CD4-positive, alpha-beta T cell treated with Interleukin-10 for 1 hour (primary cell): ENCODE data around the gene HPCAL1.
"Not testable (repeated sequence)": the region's sequence is repeated elsewhere in the genome, so short reads cannot be mapped to it uniquely, and the experiment has no call there.

Source experiments
- DNase-seq: peaks from one replicate; pipeline ENCODE4 v3.0.0-alpha.2; 2020

Gene HPCAL1

GRCh38 chr2:10285556-10286198 lies 17.0 kb upstream of the HPCAL1 start:
- no peak for DNase-seq

- no peak for DNase-seq
Measured at GRCh38 chr2:10286216-10287037, 16.3 kb upstream of the HPCAL1 start.

GRCh38 chr2:10287761-10288160 lies 14.9 kb upstream of the HPCAL1 start:
- no peak for DNase-seq

DNA sequence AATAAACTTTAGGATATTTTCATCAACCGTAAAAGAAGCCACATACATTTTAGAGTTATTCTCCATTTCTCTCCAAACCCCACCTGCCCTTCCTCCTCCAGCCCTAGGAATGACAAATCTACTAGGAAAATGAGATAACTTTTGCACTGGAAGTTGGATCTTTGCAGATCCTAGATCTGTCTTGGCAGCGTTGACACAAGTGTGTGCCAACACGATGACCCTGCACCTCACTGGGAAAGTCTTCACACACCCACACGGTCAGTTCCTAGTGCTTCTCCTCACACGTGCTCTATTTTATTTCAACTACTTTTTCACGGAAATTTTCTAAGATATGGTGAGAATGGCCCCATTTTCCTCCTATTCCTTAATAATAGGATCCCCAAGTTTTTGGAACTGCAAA lies 14.1 kb upstream of the HPCAL1 start:
- DNase-seq, result no peak

- DNase-seq, result no peak
Measured at GRCh38 chr2:10289352-10289751, 13.4 kb upstream of the HPCAL1 start.

- no peak for DNase-seq
Measured at GRCh38 chr2:10289891-10290290, 12.8 kb upstream of the HPCAL1 start.

- DNase-seq, result not testable (repeated sequence)
Measured at GRCh38 chr2:10291376-10291775, 11.3 kb upstream of the HPCAL1 start.

DNA sequence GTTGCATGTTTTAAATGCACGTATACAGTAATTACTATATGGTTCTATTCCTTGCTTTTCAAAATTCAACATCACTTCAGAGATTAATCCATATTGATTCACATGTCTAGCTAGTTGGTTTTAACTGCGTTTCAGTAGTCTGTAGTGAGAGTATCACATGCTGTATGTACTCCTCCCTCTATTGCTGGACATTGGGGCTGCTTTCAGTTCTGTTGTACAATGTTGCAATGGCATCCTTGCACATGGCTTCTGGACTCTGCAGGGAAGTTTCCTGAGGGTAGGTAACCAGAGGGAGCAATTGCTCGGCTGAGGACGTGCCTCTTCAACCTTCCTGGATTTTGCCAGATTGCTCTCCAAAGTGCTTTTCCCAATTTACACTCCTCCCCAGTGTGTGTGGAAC lies 10.7 kb upstream of the HPCAL1 start:
- no peak for DNase-seq

DNA sequence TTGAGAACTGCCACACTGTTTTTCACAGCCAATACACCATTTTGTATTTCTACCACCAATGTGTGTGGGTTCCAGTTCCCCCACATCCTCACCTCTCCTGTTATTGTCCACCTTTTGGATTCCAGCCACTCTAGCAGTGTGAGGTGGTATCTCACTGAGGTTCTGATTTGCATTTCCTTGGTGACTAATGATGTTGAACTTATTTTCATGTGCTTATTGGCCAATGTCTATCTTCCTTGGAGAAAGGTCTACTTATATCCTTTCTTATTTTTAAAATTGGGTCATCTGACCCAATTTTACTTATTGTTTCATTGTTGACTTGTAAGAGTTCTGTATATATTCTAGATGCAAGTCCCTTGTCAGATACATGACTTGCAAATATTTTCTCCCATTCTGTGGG lies 9.1 kb upstream of the HPCAL1 start:
- DNase-seq, result no peak

GRCh38 chr2:10294077-10294476 lies 8.6 kb upstream of the HPCAL1 start:
- no peak for DNase-seq

DNA sequence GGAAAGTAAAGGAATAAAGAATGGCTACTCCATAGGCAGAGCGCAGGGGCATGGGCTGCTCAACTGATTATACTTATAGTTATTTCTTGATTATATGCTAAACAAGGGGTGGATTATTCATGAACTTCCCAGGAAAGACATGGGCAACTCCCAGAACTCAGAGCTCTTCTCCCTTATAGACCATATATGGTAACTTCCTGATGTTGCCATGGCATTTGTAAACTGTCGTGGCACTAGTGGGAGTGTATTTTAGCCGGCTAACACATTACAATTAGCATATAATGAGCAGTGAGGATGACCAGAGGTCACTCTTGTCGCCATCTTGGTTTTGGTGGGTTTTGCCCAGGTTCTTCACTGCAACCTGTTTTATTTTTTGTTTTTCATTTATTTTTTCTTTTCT lies 7.1 kb upstream of the HPCAL1 start:
- DNase-seq, result not testable (repeated sequence)

DNA sequence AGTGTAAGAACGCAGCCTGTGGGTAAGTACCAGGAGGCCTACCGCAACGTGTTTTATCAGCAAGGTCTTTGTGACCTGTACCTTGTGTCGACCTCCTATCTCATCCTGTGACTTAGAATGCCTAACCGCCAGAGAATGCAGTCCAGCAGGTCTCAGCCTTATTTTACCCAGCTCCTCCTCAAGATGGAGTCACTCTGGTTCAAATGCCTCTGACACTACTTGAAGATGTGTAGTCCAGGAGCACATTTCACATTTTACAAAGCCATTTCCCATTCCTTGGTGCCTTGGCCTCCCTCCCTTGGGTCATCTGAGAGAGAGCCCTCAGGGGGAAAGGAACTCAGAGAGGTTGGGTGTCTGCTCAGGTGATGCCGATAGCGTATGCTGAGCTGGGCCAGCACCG lies 6.6 kb upstream of the HPCAL1 start:
- no peak for DNase-seq

DNA sequence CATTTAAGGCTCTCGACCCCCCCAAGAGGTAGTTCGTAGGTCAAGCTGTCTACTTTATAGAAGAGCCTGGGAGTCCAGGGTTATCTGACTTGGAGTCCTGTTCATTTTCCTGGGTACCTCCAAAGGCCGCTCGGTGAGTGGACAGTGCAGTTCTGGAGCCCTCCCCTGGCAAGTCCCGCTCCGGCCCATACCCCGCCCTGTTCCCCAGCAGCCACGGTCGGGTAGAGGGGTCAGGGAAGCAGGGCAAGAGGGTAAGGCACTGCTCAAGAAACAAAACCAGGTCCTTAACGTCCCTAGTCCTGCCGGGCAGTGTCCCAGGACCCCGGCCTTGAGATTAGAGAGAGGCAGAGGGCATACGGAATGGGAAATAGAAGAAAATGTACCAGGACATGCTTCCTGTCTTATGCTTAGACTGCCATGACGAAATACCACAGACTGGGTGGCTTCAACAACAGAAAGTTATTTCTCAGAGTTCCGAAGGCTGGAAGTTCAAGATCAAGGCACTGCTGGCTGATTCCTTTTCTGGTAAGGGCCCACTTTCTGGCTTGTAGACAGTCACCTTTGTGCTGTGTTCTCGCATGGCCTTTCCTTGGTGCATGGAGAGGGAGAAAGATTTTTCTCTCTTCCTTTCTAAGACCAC lies 5.4 kb upstream of the HPCAL1 start:
- DNase-seq, result no peak

DNA sequence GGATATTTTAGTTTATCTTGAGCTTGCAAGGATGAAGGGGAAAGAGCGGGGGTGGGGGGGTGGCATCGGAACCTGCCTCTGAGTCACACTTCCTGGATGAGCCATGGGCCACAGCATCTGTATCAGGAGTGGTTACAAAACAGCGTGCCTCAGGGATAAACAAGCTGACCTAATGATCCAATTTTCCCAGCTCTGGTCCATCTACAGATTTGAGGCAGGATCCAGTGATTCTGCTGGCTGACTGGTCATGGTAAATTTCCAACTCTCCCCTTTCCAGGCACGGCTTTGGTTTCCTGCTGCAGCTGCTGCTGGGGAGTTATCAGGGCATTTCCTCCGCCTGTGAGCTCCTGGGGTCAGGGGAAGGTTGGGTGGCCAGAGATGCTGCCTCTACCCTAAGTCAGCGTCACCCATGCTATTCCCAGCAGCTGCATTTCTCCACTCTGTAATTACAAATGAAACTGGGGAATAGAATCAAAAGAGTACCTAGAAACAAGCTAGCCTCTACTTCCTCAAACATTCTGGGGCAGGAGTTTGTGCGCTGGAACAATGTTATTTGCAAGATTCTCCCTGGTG lies 4.7 kb upstream of the HPCAL1 start:
- DNase-seq, result peak; percentile 49

DNA sequence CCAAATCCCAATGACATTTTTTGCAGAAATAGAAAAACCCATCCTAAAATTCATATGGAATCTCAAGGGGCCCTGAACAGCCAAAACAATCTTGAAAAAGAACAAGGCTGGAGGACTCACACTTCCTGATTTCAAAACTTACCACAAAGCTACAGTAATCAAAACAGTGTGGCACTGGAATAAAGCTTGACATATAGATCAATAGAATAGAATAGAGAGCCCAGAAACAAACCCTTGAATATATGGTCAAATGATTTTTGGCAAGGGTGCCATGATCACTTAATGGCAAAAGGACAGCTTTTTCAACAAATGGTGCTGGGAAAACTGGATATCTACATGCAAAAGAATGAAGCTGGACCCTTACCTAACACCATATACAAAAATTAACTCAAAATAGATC lies 3.9 kb upstream of the HPCAL1 start:
- DNase-seq, result not testable (repeated sequence)

DNA sequence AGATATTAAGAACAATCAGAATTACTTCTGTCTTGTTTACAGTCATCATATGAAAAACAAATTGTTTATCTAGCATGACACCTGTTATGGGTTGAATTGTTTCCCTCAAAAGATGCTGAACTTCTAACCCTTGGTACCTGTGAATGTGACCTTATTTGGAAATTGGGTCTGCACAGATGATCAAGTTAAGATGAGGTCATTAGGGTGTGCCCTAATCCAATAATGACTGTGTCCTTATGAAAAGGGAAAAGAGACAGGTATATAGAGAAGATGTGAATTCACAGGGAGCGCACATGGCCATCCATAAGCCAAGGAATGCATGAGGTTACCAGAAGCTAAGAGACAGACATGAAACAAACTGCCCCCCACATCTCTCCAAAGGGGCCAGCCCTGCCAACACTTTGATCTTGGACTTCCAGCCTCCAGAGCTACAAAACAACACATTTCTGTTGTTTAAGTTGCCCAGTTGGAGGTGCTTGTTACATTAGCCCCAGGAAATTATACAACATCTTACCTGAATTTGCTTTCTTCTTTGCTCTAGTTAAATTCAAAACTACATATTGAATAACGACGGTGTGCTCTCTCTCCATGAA lies 2.3 kb upstream of the HPCAL1 start:
- DNase-seq, result no peak

DNA sequence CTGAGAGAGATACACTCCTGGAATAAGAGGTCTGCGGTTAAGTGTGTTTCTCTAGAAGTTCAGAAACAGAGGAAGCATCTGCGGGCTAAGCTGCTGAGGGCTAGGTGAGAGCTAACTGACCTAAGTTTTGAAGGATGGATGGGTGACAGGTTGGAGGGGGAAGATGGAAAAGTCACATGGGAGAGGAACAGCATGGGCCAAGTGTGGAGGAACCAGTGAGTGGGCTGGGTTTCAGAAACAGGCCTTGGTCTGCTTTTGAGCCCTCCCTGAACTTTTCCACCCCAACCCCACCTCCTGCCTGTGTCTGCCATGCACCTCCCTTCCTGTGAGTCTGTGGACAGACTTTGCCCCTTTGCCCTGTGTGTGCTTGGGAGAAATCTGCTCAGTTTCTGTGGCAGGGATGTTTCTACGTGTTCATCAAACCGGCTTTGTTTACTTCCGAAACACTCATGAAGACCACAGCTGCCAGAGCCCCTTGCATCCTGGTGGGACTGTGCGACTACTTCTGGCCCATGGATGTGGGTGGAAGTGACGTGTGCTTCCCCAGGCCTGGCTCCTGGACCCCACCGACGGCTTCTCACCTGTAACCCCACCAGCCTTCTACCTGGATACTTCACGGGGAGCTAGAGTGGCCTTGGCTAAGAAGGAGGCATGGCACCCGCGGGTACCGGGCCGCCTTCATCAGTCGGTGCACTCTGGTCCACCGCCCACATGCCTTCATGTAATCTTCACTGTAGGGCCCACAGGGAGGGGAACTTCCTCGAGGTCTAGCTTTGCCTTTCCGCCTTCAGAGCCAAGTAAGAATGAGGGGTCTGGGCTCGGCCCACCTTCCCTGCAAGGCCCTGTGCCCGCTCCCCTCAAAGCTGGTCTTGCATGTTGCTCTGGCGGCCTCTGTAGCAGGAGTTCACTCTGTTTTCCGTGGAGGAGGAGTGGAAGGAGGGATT lies 1.4 kb upstream of the HPCAL1 start:
- no peak for DNase-seq

- peak; percentile 16 for DNase-seq
Measured at GRCh38 chr2:10301941-10302478, 694 bp upstream of the HPCAL1 start.

DNA sequence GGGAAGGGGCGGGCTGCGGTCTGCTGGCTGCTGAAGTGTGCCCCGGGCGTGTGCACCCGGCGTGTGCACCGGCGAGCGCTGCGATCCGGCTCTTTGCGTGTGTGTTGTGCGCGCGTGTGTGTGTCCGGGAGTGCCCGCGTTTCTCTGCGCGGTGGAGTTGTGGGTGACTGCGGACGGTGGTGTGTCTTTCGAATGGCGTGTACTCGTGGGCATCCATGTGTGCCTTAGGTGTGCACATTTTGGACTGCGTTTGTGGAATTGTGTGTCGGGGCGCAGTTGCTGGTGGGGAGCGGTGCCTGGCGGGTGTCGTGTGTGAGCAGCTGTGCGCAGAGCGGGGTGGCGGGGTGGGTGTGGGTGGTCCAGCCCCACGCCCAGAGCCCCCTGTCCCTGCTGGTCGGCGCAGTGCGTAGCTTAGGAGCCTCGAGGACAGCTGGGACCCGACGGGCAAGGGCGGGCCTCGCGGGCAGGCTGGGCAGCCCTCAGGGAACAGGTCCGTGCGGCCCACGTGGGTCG lies 533 bp downstream of the HPCAL1 start:
- peak; percentile 27 for DNase-seq

GRCh38 chr2:10303694-10304378 lies 1.1 kb downstream of the HPCAL1 start:
- DNase-seq, result peak; percentile 46
